Neural progenitor cell (in vitro differentiated cells): Measurements from ENCODE around the gene RPL37.

Source experiments
- EZH2 ChIP-seq: fragments of 200-600 bp; sonication (generic); IDR thresholded peaks from 2 replicates; pipeline ENCODE4 v1.6.1; 2017; ENCODE audit warnings: antibody characterized with exemption, mild to moderate bottlenecking, moderate library complexity
- EZH2phosphoT487 ChIP-seq: fragments of 200-600 bp; sonication (generic); IDR thresholded peaks from 2 replicates; pipeline ENCODE4 v1.6.1; 2017; ENCODE audit warnings: antibody characterized with exemption
- TF ChIP-seq, protein P1 (sequence below): fragments of 200-600 bp; sonication (generic); IDR thresholded peaks from 2 replicates; pipeline ENCODE4 v1.5.1; 2017; ENCODE audit warnings: antibody characterized with exemption, mild to moderate bottlenecking

DNA sequence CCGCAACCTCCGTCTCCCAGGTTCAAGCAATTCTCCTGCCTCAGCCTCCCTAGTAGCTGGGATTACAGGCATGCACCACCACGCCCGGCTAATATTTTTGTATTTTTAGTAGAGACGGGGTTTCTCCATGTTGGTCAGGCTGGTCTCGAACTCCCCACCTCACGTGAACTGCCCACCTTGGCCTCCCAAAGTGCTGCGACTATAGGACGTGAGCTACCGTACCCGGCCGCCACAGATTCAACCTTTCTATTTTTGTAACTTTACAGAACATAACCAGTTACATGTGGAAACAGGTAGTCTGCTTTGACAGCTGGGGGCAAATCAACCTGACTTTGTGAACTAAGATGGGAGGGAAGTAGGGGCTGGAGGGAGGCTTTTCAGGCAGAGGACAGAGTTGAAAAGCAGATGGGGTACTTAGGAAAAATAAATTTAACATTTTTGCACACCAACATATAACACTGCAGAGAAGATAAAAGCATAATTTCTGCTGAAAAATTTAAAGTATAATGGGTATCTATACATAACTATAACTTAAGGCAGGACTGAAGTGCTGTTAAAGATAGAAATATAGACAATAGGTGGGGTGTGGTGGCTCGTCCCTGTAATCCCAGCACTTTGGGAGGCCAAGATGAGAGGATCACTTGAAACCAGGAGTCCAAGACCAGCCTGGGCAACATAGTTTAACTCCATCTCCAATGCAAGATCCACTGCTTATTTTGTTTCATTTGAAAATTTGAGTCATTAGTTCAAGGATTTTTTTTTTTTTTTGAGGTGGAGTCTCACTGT, 5.1 kb downstream of the RPL37 start:
- TF ChIP-seq, protein P1, sequence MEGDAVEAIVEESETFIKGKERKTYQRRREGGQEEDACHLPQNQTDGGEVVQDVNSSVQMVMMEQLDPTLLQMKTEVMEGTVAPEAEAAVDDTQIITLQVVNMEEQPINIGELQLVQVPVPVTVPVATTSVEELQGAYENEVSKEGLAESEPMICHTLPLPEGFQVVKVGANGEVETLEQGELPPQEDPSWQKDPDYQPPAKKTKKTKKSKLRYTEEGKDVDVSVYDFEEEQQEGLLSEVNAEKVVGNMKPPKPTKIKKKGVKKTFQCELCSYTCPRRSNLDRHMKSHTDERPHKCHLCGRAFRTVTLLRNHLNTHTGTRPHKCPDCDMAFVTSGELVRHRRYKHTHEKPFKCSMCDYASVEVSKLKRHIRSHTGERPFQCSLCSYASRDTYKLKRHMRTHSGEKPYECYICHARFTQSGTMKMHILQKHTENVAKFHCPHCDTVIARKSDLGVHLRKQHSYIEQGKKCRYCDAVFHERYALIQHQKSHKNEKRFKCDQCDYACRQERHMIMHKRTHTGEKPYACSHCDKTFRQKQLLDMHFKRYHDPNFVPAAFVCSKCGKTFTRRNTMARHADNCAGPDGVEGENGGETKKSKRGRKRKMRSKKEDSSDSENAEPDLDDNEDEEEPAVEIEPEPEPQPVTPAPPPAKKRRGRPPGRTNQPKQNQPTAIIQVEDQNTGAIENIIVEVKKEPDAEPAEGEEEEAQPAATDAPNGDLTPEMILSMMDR, result no peak
- TF ChIP-seq EZH2phosphoT487 (no peak), EZH2 (no peak)
